Kidney capillary endothelial cell (primary cell): ENCODE data around the gene SART1.
"Not testable (repeated sequence)": the region's sequence is repeated elsewhere in the genome, so short reads cannot be mapped to it uniquely, and the experiment has no call there.

Experiments used
- DNase-seq: peaks from one replicate; pipeline ENCODE4 v3.0.0-alpha.2; 2018; ENCODE audit warnings: low spot score

SART1 gene

GRCh38 chr11:66015936-66016792 lies 54.6 kb downstream of the SART1 start:
- DNase-seq, result no peak

- DNase-seq, result no peak
Observed at GRCh38 chr11:66016793-66017177, 55.3 kb downstream of the SART1 start.

- no peak for DNase-seq
Observed at GRCh38 chr11:66017321-66017720, 55.8 kb downstream of the SART1 start.

GRCh38 chr11:66020212-66020611 lies 58.7 kb downstream of the SART1 start:
- DNase-seq, result no peak

- peak; percentile 89 for DNase-seq
Observed at GRCh38 chr11:66020618-66021357, 59.3 kb downstream of the SART1 start.

DNA sequence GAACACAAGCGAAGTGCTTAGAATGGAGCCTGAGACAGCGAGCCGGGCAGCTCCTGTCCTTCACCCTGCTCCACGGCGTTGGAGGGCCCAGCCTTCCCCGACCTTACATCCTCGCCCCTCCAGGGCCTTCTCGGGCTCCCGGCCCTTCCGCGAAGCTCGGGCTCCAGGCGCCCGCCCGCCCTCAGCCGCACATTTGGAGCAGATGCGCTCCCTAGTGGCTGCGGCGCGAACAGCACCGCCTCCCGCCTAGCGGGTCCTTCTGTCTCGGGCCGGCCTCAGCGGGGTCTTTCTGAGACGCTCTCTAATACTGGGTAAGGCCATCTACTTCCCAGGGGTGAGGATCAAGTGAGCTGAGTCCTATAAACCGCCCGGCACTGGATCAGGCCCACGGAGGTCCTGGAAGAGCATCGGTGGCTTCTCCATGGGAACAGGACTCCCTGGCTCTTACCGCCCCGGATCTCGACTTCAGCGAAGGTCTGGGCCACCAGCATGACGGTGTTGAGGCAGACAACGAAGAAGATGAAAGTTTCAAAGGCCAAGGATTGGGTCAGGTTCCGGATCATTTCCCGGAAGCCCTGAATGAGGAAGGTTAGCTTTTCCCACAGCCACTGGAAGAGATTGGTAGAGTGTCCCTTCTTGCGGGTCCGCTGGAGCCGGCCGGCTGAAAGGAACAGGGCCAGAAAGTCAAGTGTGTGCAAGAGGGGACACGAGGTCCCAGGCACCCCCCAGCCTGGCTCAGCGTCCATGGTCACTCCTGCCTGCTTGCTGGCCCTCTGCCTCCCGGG lies 61.1 kb downstream of the SART1 start:
- peak; percentile 68 for DNase-seq

DNA sequence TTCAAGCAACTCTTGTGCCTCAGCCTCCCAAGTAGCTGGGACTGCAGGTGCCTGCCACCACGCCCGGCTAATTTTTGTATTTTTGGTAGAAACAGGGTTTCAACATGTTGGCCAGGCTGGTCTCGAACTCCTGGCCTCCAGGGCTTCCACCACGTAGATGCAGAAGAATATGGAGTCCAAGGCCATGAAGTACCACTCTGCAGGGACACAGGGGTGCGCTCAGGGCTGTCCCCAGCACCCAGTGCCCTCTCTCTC lies 61.6 kb downstream of the SART1 start:
- not testable (repeated sequence) for DNase-seq

GRCh38 chr11:66026017-66026529 lies 64.5 kb downstream of the SART1 start, which contains the start of gene CATSPER1:
Gene CATSPER1 (minus strand): TSS chr11:66026479. CDS start chr11:66026379, 100 bp downstream.
- DNase-seq, result no peak
